Measurements from ENCODE around the gene STOX2.

The STOX2 gene

DNA sequence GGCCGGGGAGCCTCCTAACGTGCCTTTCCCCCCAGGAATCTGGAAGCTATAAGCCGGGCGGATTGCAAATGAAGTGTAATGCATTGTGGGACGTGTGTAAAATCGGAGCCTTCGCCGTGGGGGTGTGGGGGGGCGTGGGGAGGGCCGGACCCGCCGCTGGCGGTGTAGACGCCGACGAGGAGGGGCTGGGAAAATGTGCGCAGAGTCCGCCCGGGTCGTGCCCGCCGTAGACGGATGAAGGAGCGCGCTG is 1.3 kb downstream of the STOX2 start:
- no peak for DNase-seq
- Histone ChIP-seq H3K4me1 (peaks cover 0 to 21% (median 13%) of the 10 kb centered on the region in 4 donors), H3K27ac (peak overlapping the region; percentile 24 to 57)

DNA sequence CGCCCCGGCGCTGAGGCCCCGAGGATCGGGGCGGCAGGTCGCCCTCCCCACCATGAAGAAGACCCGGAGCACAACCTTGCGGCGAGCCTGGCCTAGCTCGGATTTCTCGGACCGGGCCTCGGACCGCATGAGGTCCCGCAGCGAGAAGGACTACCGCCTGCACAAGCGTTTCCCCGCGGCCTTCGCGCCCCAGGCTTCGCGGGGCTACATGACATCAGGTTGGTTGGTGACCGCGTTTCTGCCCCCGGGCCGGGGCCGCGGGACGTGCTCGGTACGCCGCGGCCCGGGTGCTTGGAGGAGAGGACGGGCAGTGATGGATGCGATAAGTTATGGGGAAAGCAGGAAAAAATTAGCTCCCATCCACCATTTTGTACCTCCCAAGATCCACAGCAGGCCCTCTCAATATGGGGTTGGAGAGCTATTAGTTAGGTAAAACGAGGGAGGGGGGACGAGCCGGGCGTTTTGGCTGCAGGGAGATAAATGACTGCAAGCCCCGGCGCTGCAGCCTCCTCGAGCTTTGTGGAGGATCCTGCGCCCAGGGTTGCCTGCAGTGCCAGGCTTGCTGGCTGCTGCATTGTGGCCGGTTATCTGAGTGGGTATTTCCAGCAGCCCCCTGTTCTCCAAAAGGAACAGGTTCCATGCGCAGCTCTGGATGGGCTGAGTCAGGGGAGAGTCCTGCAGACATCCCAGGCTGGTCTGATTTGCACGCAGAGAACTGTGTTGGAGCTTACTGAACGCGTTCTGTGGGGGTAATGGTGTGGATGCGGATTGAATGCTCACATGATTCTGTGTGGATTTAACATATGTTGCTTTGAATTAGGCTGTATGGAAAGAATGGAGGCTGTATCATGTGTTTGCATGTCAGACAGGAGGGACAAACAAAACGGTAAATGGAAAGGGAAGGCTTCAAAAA is 1.9 kb downstream of the STOX2 start:
- Histone ChIP-seq H3K4me3 (peak overlapping the region; percentile 56 to 60), H3K27me3 (peaks cover 0 to 6% of the 10 kb centered on the region in 2 donors), H3K36me3 (no peaks in the 10 kb centered on the region), H3K27ac (peak overlapping the region; percentile 24 to 57), H3K9me3 (no peaks in the 10 kb centered on the region), H3K4me1 (peaks cover 0 to 21% (median 13%) of the 10 kb centered on the region in 4 donors)
- no peak for DNase-seq
- TF ChIP-seq, protein P1, sequence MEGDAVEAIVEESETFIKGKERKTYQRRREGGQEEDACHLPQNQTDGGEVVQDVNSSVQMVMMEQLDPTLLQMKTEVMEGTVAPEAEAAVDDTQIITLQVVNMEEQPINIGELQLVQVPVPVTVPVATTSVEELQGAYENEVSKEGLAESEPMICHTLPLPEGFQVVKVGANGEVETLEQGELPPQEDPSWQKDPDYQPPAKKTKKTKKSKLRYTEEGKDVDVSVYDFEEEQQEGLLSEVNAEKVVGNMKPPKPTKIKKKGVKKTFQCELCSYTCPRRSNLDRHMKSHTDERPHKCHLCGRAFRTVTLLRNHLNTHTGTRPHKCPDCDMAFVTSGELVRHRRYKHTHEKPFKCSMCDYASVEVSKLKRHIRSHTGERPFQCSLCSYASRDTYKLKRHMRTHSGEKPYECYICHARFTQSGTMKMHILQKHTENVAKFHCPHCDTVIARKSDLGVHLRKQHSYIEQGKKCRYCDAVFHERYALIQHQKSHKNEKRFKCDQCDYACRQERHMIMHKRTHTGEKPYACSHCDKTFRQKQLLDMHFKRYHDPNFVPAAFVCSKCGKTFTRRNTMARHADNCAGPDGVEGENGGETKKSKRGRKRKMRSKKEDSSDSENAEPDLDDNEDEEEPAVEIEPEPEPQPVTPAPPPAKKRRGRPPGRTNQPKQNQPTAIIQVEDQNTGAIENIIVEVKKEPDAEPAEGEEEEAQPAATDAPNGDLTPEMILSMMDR (IDR thresholded peaks at IDR 0.05), result no peak
- intact Hi-C loops (cut with DNase I; ENCODE audit: low total_unique reads), result no loop called here

More for the DNA sequence above, 1.3 kb downstream of the STOX2 start:
- TF ChIP-seq, protein P1 (IDR thresholded peaks at IDR 0.05), result no peak
- Histone ChIP-seq H3K36me3 (no peaks in the 10 kb centered on the region), H3K9me3 (no peaks in the 10 kb centered on the region), H3K4me3 (peak overlapping the region; percentile 56 to 60), H3K27me3 (peaks cover 0 to 6% of the 10 kb centered on the region in 2 donors)
- intact Hi-C loops (cut with DNase I; ENCODE audit: low total_unique reads), result no loop called here

DNA sequence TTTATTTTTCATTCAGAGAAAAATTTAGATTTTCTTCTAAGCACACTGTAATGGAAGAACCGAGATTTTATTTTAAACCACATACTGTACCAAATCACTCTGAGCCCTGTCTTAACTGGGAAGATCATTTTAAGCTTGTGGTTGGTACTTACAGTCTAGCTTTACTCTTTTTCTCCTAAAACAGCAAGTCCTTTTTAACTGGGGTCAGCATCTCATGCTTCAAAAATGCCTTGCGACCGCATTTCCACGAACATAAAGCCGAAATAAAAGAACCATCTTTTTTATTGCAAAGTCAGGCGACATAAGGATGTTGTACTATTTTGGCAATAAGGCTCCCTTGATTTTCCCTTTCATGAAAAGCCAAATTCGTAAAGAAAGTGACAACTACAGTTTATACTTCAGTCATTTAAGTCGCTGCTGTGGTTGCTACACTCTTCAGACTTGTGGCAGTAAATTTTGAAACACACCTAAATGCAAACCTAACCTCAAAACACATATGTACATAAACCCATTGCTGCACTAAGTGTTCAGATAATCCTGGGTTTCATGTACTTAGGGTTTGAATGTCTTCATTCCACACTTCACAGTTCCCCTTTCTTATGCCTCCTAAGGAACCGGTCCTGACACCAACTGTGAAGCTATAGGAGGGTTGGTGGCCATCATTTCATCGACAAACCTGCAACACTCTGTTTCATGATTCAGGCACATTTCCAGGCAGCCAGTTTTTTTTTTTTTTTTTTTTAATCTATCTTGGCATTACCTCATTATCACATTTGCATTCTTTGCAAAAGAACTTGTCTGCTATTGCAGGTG is 3.0 kb downstream of the STOX2 start:
- Histone ChIP-seq H3K27me3 (peaks cover 0 to 6% of the 10 kb centered on the region in 2 donors), H3K27ac (no peak overlapping the region), H3K9me3 (no peaks in the 10 kb centered on the region), H3K4me1 (peaks cover 0 to 21% (median 13%) of the 10 kb centered on the region in 4 donors), H3K4me3 (peak overlapping the region in 1 of 2 donors; percentile 56), H3K36me3 (no peaks in the 10 kb centered on the region)
- intact Hi-C loops (cut with DNase I; ENCODE audit: low total_unique reads), result no loop called here
- TF ChIP-seq, protein P1 (IDR thresholded peaks at IDR 0.05), result no peak
- no peak for DNase-seq

DNA sequence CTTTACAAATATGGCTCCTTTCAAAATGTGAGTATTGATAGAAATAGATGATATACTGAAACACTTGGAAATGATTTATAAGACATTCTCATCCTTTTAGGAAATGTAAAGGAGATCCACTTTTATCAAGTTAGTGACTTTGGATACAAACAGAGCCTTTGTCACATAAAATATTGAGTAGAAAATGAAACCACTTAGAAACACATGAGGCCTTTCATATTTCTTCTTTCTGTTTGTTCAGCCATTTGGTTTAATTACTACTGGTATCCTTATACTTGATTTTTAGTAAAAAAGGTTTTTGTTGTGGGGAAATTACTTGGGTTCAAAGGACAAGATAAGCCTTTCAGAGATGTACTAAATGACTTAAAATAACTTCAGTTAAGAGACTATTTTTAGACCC is 4.1 kb downstream of the STOX2 start:
- Histone ChIP-seq H3K4me3 (no peak overlapping the region), H3K9me3 (no peaks in the 10 kb centered on the region), H3K27ac (no peak overlapping the region), H3K4me1 (peaks cover 0 to 21% (median 13%) of the 10 kb centered on the region in 4 donors), H3K27me3 (peaks cover 0 to 6% of the 10 kb centered on the region in 2 donors), H3K36me3 (no peaks in the 10 kb centered on the region)
- no peak for DNase-seq
- intact Hi-C loops (cut with DNase I; ENCODE audit: low total_unique reads), result no loop called here
- TF ChIP-seq, protein P1 (IDR thresholded peaks at IDR 0.05), result no peak

DNA sequence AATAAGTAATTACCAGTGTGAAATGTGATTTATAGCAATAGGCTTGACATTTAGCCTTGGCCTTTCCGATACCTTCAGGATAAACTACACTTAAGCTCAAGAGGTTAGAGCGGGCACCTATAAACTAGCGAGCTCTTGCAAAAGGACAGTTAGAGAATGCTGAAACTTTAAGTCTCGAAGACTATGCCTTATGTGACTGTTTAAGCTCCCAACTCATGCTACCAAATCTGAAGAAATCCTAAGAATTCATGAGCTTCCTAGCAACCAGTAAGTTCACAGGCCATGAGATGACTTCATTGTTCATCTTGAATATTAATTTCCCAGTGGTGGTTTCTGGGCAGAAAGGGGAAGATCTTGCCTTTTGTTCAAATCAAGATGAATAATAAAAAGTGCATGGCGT is 4.7 kb downstream of the STOX2 start:
- Histone ChIP-seq H3K9me3 (no peaks in the 10 kb centered on the region), H3K36me3 (no peaks in the 10 kb centered on the region), H3K4me1 (peaks cover 0 to 21% (median 13%) of the 10 kb centered on the region in 4 donors), H3K27ac (no peak overlapping the region), H3K4me3 (no peak overlapping the region), H3K27me3 (peaks cover 0 to 6% of the 10 kb centered on the region in 2 donors)
- TF ChIP-seq, protein P1 (IDR thresholded peaks at IDR 0.05), result no peak
- intact Hi-C loops (cut with DNase I; ENCODE audit: low total_unique reads), result no loop called here
- no peak for DNase-seq

All from tibial artery (tissue), 4 donors.